HG02623 (cell line): ENCODE results near the gene FAM53A.

Source experiments
- ATAC-seq: cut with Tn5 transposase; IDR thresholded peaks from one replicate; pipeline ENCODE4 v1.9.1; 2021; ENCODE audit warnings: moderate library complexity; ENCODE audit not compliant: unreplicated experiment

The FAM53A gene

DNA sequence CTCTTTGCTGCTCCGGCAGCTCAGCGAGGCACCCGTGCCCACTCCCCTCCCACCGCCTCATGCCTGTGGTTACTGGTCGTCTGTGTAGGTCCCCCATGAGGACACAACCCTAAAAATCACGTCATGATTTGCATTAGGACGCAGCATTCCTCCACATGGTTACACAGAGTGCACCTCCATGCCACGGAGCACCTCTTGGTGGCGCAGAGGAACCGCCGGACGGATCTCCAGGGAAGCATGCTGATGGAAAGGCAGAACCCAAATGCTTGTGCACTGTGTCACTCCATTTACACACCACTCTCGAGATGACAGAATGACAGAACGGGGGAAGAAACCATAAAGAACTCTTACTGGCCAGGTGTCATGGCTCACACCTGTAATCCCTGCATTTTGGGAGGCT, 22.4 kb downstream of the FAM53A start:
- no peak for ATAC-seq

DNA sequence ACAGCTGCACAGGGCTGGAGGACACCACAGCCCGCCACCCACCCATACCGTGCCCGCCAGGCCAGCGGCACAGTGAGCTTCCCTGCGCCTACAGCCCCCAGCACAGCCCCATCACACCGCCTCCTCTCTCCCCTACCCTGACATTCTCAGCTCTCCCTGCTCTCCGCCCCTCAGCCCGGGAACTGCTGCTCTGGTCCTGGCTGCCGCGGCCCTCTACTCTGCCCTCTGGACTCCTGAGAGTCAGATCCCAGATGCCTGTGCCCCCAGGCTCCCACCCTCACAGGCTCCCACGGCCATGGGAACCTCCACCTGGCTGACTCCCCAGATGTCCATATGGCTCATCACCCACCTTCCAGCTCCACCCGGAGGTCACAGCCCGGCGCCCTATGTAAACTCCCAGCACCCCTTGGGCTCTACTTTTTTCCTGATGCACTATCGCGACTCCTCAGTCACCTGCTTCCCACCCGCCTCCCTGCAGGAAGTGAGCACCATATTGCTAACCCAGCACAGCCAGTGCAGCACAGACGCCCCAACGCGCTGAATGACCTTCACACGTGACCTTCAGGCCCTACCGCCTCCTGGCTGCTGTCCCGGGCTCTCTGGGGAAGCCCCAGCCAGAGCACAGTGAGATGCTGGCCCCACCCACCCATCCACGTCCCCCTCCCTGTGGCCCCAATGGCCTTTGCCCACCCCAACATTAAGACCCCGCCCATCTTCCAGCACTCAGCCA, 23.0 kb downstream of the FAM53A start:
- ATAC-seq, result no peak

- ATAC-seq, result no peak
Observed at GRCh38 chr4:1659104-1660043, 24.7 kb downstream of the FAM53A start.

GRCh38 chr4:1658581-1658980, 25.5 kb downstream of the FAM53A start:
- no peak for ATAC-seq

- ATAC-seq, result no peak
Observed at GRCh38 chr4:1658146-1658545, 26.0 kb downstream of the FAM53A start.

DNA sequence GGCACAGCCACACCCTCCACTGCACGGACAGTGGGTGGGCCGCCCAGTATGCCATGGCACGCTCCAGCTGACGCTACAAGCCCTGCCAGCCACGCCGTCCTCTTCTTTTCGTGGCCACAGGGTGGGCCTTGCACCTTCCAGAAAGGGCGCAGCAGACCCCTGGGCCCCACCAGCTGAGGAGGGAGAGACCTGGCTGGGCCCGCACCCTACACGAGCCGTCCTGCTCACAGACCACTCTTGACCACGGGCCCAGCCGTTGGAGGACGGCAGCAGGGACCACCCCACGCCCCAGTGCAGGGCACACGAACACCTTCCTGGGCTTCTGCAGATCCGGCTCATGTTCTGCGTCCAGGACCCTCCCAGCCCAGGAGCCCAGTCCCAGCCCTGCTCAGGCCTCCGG, 27.1 kb downstream of the FAM53A start:
- ATAC-seq, result no peak

- ATAC-seq, result no peak
Observed at GRCh38 chr4:1656132-1656531, 28.0 kb downstream of the FAM53A start.

DNA sequence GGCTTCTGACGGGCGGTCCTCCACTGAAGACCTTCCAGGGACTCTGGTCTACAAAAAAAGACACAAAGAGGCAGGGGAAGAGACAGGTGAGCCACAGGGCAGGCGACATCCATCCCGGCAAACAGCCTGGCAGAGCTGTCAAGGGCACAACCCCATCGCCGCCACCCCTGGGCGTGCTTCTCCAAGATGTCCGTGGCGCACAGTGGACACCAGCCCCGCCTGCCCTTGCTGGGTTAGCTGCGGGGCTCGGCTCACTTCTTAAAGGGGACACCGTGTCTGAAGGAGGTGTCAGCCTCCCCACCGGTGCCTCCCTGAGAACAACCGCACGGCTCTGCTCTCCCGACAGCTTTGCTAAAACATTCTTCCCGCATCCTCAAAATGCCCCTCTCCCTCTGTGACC, 28.4 kb downstream of the FAM53A start:
- ATAC-seq, result no peak

GRCh38 chr4:1655081-1655480, 29.0 kb downstream of the FAM53A start:
- ATAC-seq, result no peak

DNA sequence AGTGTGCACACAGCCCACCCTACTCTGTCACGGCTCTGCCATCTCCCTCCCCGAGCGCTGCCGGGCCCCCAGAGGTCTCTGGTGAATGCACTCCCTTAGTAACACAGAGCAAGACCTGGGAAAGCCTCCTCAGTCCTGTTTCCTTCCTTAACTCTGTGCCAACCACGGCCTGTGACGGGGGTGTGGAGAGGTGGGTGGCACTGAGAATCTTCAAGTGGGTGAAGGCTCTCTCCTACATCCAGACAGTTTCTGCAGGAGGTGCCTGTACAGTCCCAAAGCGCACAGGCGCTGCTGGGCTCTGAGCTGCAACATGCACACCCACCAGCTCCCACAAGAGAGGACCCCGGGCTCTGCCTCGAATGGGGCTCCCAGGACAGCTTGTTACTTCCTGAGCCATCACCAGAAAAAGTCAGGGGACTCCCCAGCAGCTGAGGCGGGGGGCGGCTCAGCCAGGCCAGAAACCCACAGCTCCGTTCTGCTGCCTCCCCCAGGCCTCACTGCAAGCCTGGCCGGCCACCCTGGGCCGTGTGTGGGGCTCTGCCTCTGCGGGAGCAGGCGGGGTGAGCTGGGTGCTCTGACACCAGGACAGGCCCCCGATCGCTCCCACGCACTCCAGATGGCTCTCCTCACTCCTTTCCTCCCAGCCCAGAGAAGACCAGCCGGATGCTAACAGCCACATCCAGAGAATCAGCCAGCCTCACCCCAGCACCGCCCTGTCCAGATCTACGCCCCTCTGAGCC, 29.7 kb downstream of the FAM53A start:
- no peak for ATAC-seq

- no peak for ATAC-seq
Observed at GRCh38 chr4:1653776-1654175, 30.3 kb downstream of the FAM53A start.

GRCh38 chr4:1652088-1652487, 32.0 kb downstream of the FAM53A start:
- ATAC-seq, result no peak

DNA sequence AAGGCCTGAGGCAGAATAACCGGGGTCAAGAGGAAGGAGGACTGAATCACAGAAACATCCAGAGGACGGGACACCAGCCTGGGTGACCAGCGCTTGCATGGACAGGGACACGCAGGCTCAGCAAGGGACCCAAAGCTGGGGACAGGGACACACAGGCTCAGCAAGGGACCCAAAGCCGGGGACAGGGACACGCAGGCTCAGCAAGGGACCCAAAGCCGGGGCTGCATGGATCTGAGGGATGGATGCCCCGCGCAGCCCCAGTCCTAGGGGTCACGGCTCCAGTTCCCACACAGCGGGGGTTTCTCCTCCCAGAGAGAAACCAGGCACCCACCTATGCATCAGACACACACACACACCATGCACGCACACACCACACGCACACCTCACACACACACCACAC, 32.5 kb downstream of the FAM53A start:
- no peak for ATAC-seq

DNA sequence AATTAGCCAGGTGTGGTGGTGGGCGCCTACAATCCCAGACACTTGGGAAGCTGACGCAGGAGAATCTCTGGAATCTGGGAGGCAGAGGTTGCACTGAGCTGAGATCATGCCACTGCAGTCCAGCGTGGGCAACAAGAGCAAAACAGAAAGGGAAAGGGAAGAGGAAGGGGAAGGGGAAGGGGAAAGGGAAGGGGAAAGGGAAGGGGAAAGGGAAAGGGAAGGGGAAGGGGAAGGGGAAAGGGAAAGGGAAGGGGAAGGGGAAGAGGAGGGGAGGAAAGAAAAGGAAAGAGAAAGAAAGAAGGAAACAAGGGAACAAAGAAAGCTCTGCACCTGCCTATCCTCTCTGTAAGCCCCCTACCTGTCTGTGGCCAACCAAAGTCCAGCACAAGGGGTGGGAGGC, 35.2 kb downstream of the FAM53A start:
- ATAC-seq, result no peak

- ATAC-seq, result no peak
Observed at GRCh38 chr4:1647432-1647831, 36.7 kb downstream of the FAM53A start.

- no peak for ATAC-seq
Observed at GRCh38 chr4:1646690-1647089, 37.4 kb downstream of the FAM53A start.

GRCh38 chr4:1644891-1645657, 39.0 kb downstream of the FAM53A start:
- ATAC-seq, result no peak

GRCh38 chr4:1643971-1644735, 40.0 kb downstream of the FAM53A start:
- no peak for ATAC-seq

- ATAC-seq, result no peak
Observed at GRCh38 chr4:1642196-1642951, 41.7 kb downstream of the FAM53A start.
